Activated naive CD8-positive, alpha-beta T cell treated with anti-CD3 and anti-CD28 coated beads for 36 hours (primary cell): ENCODE results near the gene CTNNA3. TPM values are rescaled to one million over a fixed set of nuclear protein-coding genes. Genes with fewer than 3 reads are reported as not detected.

Source experiments
- DNase-seq: peaks from one replicate; pipeline ENCODE4 v3.0.0; 2021
- H3K27ac Mint-ChIP-seq: one replicate; pipeline ENCODE4 v1.8.0; 2022; ENCODE audit warnings: mild to moderate bottlenecking, moderate library complexity, mixed read lengths
- H3K27me3 Mint-ChIP-seq: one replicate; pipeline ENCODE4 v1.8.0; 2022; ENCODE audit warnings: mild to moderate bottlenecking, mixed read lengths
- H3K36me3 Mint-ChIP-seq: one replicate; pipeline ENCODE4 v1.8.0; 2021; ENCODE audit warnings: mild to moderate bottlenecking, mixed read lengths
- H3K4me1 Mint-ChIP-seq: one replicate; pipeline ENCODE4 v1.8.0; 2021; ENCODE audit warnings: mixed read lengths
- H3K4me3 Mint-ChIP-seq: one replicate; pipeline ENCODE4 v1.8.0; 2022; ENCODE audit warnings: mild to moderate bottlenecking, moderate library complexity, mixed read lengths
- H3K9me3 Mint-ChIP-seq: one replicate; pipeline ENCODE4 v1.8.0; 2022; ENCODE audit warnings: mixed read lengths
- total RNA-seq, 2 experiments: library from RNA; stranded (reverse); gene quantifications; one replicate each; pipeline ENCODE4 v1.2.3, GENCODE V29; 2021

CTNNA3 gene
- total RNA-seq, 2 experiments from 2014 or later = not detected

DNA sequence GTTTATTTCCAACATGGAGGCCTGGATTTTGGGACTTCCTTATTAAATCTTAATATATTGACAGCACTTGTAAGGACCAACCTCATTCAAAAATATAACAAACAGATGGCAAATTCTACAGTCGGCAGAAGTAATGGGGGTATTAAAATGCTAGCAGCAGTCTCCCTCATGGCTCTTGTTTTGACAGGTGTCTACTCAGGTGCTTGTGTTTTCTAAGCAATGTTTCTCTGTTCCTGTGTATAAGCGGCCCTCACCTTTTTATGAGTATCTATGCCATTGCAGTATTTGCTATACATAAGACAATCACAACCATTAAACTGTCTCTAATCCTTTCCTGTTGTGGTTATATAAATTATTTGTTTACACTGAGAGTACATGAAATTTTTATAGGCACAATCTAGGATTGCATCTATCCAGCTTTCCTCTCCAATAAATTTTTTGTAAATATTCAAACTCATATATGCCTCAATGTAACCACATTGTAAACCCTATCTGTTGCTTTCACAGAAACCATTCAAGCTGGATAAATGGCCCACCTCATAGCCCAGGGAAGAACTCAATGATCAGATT, 835.5 kb downstream of the CTNNA3 start:
- H3K36me3 Mint-ChIP-seq = no peaks in the 10 kb centered on the region
- no peak overlapping the region for H3K27ac Mint-ChIP-seq
- H3K27me3 Mint-ChIP-seq = no peaks in the 10 kb centered on the region
- H3K9me3 Mint-ChIP-seq = peaks cover 5% of the 10 kb centered on the region
- DNase-seq = no peak
- no peak overlapping the region for H3K4me3 Mint-ChIP-seq
- H3K4me1 Mint-ChIP-seq = no peaks in the 10 kb centered on the region

DNA sequence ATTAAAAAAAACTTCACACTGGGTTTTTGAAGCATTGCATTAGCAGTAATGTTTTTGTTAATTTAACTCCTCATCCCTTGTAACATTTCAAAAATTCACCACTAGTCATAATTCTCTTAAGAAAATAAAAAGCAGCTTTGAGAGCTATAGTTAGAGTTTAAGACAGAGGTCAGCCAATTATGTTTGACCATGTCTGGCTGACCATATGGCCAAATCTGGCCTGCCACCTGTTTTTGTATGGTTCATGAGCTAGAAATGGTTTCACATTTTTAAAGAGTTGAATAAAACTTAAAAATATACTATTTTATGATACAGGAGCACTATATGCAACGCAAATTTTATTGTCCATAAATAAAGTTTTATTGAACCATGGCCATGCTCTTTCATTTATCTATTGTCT, 843.2 kb downstream of the CTNNA3 start:
- Mint-ChIP-seq H3K9me3 (no peaks in the 10 kb centered on the region), H3K4me3 (no peak overlapping the region)

DNA sequence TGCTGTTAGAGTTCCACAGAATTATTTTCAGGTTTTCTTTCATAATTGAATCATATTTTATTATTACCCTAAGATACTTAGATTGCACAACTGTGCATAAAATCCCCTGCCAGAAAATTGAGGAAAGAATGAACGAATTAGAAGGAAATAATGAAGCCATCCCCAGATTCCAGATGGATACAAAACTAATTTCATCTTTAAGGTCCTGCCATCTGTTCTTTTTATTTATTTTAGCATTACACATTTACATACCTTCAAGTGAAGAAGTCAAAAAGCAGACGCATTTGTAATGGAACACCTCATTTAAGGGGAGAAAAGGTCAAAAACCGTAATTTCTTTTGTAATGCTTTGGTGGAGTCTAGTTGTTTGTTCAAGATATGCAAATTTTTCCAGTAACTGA, 847.1 kb downstream of the CTNNA3 start:
- Mint-ChIP-seq H3K36me3 (no peaks in the 10 kb centered on the region), H3K4me3 (no peak overlapping the region), H3K27ac (no peak overlapping the region), H3K4me1 (no peaks in the 10 kb centered on the region), H3K27me3 (no peaks in the 10 kb centered on the region), H3K9me3 (peaks cover 3% of the 10 kb centered on the region)
- DNase-seq = no peak

More for the DNA sequence above, 843.2 kb downstream of the CTNNA3 start:
- no peaks in the 10 kb centered on the region for H3K4me1 Mint-ChIP-seq
- H3K27ac Mint-ChIP-seq = no peak overlapping the region
- no peaks in the 10 kb centered on the region for H3K27me3 Mint-ChIP-seq
- no peaks in the 10 kb centered on the region for H3K36me3 Mint-ChIP-seq
- DNase-seq = no peak

DNA sequence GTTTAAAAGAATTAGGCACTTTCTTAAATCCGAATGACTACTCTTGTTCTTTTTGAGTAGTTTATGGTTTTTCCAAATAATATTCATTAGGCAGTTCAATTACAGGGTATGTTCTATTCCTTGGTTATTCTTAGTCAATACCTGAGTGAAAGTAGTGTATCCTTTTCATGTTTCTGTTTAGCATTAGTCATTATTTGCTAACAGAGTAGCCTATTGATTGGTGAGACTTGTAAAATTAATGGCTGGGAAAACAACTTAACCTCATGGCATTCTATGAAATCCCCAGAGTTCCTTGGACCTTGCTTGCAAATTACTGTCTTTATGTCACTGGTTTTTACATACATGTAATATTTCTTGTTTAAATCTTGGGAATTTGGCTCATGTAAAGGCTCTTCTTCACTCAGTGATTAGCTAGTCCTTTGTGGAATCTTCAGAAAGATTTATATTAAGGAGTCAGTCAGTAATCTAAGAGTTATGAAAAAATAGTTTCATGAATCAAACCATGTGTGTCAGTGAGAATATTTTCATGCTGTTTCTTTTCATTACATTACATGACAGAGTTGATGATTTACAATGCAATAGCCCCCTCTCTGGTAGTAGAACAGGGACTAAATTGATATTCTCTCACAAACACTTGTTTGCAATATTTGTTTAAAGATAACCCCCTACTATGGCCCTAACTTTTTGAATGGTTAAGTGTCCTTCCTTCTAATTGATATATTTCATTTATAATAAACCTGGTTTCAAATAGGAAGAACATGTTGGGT, 851.6 kb downstream of the CTNNA3 start:
- DNase-seq = no peak
- H3K4me3 Mint-ChIP-seq = no peak overlapping the region
- no peaks in the 10 kb centered on the region for H3K27me3 Mint-ChIP-seq
- H3K27ac Mint-ChIP-seq = no peak overlapping the region
- H3K4me1 Mint-ChIP-seq = no peaks in the 10 kb centered on the region
- peaks cover 3% of the 10 kb centered on the region for H3K9me3 Mint-ChIP-seq
- no peaks in the 10 kb centered on the region for H3K36me3 Mint-ChIP-seq

DNA sequence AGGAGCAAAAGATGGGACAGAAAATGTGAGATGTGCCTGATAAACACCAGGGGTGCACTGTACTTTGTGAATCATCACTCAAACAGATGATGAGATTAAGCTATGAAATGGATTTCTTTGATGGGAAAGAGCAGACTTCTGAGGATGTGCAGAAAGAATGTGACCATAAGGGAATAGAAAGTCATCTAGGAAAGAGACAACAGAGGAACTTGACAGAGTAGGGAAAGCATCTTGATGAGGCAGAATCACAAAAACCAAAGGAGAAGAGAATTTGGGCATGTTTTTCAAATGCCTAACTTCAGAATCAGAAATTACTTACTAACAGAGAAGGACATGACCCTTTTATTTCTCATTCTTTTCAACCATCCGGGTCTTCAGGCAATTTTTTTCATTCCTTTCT, 852.6 kb downstream of the CTNNA3 start:
- Mint-ChIP-seq H3K9me3 (peaks cover 3% of the 10 kb centered on the region), H3K4me3 (no peak overlapping the region), H3K27ac (no peak overlapping the region), H3K4me1 (no peaks in the 10 kb centered on the region), H3K27me3 (no peaks in the 10 kb centered on the region), H3K36me3 (no peaks in the 10 kb centered on the region)
- no peak for DNase-seq

DNA sequence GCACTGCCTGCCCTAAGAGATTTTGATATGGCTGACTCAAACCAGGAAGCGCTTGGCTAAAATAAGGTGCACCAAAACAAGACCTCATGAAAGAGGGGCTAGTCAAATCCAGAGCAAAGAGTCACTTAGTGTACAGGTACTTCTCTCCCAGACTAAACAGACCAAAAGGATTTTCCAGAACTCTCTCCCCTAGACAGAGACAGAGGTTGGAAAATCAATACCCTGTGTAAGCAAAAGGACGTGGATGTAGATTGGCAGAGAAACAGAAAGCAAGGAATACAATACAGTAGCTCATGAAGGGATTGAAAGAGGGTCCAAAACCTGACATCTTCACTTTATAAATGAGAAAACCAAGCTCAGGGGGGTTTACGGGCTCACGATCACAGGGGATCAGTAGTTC, 853.1 kb downstream of the CTNNA3 start:
- peaks cover 3% of the 10 kb centered on the region for H3K9me3 Mint-ChIP-seq
- no peak overlapping the region for H3K27ac Mint-ChIP-seq
- H3K4me1 Mint-ChIP-seq = no peaks in the 10 kb centered on the region
- DNase-seq = no peak
- H3K36me3 Mint-ChIP-seq = no peaks in the 10 kb centered on the region
- no peak overlapping the region for H3K4me3 Mint-ChIP-seq
- no peaks in the 10 kb centered on the region for H3K27me3 Mint-ChIP-seq

DNA sequence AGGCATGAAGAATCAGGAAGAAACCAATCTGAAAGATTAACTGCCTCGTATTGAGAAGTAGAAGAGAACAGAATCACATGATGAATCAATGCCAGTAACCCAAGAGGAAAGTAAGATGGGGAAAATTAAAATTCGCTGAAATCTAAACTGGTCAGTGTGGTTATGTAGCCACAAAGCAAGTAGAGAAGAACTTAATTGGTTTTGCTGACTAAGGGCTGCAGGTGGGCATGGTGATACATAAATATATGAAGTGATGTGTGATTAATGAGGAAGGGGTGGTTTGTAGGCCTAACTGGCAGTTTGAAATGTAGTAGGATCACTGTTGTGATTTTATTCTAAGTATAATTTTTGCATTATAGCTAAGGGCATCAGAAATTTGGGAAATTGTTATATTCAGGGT, 853.6 kb downstream of the CTNNA3 start:
- no peaks in the 10 kb centered on the region for H3K36me3 Mint-ChIP-seq
- H3K9me3 Mint-ChIP-seq = peaks cover 3% of the 10 kb centered on the region
- no peaks in the 10 kb centered on the region for H3K4me1 Mint-ChIP-seq
- DNase-seq = no peak
- no peak overlapping the region for H3K4me3 Mint-ChIP-seq
- H3K27ac Mint-ChIP-seq = no peak overlapping the region
- H3K27me3 Mint-ChIP-seq = no peaks in the 10 kb centered on the region

DNA sequence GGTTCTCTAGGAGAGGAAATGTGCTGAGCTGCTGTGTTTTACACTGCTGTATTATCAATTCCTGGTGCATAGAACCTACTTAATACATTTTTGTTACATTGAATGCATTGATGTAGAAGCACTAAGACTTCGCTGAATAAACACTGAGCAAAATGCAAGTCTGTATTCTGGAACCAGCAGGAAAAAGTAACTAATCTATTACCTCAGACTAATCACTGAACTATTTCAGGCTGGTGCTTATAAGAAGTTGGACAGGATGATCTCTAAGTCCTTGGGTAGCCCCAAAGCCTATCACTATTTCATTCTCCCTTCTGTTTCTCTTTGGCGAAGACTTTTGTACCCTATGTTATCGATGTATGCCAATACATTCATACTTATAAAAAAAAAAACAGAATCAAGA, 857.3 kb downstream of the CTNNA3 start:
- no peaks in the 10 kb centered on the region for H3K9me3 Mint-ChIP-seq
- H3K27ac Mint-ChIP-seq = no peak overlapping the region
- no peaks in the 10 kb centered on the region for H3K27me3 Mint-ChIP-seq
- H3K36me3 Mint-ChIP-seq = no peaks in the 10 kb centered on the region
- H3K4me1 Mint-ChIP-seq = no peaks in the 10 kb centered on the region
- no peak overlapping the region for H3K4me3 Mint-ChIP-seq
- DNase-seq = no peak

DNA sequence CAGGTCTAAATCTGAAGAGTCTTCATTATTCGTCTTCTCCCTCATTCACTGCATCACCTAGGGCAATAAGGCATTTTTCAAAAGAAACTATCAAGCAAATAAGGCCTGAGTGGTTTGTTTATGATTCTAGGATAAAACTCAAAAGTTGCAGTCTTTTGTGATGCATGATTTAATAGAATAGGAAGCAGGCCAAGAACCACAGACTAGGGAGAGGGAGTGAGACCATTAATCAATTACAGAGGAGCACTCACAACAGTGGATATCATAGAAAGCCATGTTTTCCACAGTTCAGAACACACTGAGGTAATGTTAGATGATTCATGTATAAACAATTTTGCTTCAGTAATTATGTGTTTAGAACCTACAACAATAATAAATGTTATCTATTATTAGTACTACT, 858.0 kb downstream of the CTNNA3 start:
- Mint-ChIP-seq H3K36me3 (no peaks in the 10 kb centered on the region), H3K27me3 (no peaks in the 10 kb centered on the region), H3K4me1 (no peaks in the 10 kb centered on the region)

DNA sequence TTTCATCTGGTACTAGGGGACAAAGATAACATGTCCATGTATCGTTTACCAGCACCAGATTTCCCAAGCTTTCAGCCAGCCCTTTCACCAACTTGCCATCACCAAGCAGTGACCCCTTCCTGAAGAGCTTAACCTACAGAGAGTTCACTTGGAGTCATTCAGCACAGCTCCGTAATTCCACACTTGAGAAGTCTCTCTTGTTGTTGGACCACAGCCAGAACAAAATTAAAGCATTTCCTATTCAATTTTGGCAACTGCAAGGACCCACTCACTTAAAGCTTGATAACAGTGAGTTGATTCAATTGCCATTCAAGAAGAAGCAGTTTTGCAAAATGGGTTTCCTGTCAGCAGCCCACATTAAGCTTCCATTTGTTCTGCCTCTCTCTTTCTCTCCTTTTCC, 858.7 kb downstream of the CTNNA3 start:
- H3K4me3 Mint-ChIP-seq = no peak overlapping the region
- H3K4me1 Mint-ChIP-seq = no peaks in the 10 kb centered on the region
- H3K9me3 Mint-ChIP-seq = no peaks in the 10 kb centered on the region
- no peak for DNase-seq
- H3K36me3 Mint-ChIP-seq = no peaks in the 10 kb centered on the region
- H3K27ac Mint-ChIP-seq = no peak overlapping the region
- H3K27me3 Mint-ChIP-seq = no peaks in the 10 kb centered on the region

More for the DNA sequence above, 858.0 kb downstream of the CTNNA3 start:
- Mint-ChIP-seq H3K4me3 (no peak overlapping the region), H3K27ac (no peak overlapping the region), H3K9me3 (no peaks in the 10 kb centered on the region)
- no peak for DNase-seq

DNA sequence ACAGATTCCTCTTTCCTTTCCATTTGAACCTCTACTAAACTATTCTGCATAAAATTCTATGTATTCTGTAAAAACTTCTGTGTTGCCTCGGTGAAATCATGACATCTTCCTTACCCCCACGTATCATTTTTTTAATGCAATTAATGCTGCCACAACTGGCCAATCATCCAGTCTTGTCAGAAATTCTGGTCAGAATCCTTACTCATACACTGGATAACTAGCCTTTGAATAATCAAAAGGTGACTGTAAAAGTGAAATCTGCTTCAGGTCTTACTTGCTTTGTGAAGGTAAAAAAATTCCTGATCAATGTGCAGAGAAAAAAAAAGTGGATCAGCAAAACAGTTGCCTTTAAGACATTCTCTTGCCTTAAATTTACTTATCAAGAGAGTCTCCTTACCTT, 859.2 kb downstream of the CTNNA3 start:
- Mint-ChIP-seq H3K4me1 (no peaks in the 10 kb centered on the region), H3K4me3 (no peak overlapping the region), H3K27ac (no peak overlapping the region), H3K27me3 (no peaks in the 10 kb centered on the region), H3K9me3 (no peaks in the 10 kb centered on the region), H3K36me3 (no peaks in the 10 kb centered on the region)
- no peak for DNase-seq

DNA sequence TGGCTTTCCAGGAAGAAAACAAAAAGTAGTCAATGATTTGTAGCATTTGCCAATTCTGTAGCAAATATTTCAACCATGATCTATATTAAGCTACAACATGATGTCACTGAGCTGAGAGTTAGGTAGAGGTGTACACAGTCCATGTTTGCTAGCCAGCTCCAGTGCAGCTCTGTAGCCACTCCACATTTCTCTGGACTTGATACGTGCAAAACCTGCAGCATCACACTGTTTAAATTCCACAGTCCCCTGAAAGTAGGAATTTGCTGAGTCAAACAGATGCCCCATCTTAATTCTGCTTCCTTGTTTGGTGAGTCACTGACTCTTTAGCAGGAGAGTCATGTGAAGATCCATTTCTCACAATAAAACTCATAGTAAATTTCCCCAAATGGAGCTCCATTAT, 859.9 kb downstream of the CTNNA3 start:
- Mint-ChIP-seq H3K4me1 (no peaks in the 10 kb centered on the region), H3K27me3 (no peaks in the 10 kb centered on the region), H3K27ac (no peak overlapping the region), H3K36me3 (no peaks in the 10 kb centered on the region), H3K4me3 (no peak overlapping the region), H3K9me3 (no peaks in the 10 kb centered on the region)
- no peak for DNase-seq

DNA sequence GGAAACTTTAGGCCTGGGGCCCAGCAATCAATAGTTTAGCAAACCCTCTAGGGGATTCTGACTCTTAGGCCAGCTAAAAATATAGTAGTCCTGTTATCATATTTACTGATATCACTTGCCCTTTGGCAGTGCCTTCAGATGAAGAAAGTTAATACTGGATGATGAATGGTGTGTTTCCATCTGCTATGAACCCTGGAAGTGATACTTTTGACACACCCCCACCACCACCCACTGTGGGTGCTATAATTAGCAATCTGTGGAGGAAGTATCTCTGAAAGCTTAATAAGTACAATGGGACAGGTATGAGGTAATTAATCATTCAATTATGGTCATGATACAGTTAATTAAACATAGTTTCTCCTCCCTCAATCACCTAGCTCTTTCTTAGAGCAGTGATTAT, 860.6 kb downstream of the CTNNA3 start:
- Mint-ChIP-seq H3K27ac (no peak overlapping the region), H3K9me3 (no peaks in the 10 kb centered on the region), H3K4me1 (no peaks in the 10 kb centered on the region), H3K4me3 (no peak overlapping the region), H3K36me3 (no peaks in the 10 kb centered on the region), H3K27me3 (no peaks in the 10 kb centered on the region)
- DNase-seq = no peak

DNA sequence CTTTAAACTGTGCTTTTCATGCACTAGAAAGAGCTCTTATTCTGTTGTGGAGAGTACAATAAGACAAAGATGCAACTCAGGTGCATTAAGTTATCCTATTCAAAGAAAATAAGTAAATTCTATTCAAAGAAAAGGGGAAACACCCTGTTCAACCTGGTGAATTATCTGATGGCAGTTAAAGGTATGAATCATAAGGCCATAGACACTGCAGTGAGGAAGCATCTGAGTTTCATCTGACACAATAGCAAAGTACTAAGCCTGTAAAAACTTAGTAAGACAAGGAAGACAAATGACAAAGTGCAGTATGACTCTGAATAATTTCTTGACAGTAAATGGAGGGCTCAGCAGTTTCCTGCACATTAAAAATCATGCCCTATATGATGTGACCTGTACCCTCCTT, 861.2 kb downstream of the CTNNA3 start:
- H3K4me1 Mint-ChIP-seq = no peaks in the 10 kb centered on the region
- no peaks in the 10 kb centered on the region for H3K36me3 Mint-ChIP-seq
- no peak overlapping the region for H3K4me3 Mint-ChIP-seq
- H3K27ac Mint-ChIP-seq = no peak overlapping the region
- no peak for DNase-seq
- H3K9me3 Mint-ChIP-seq = no peaks in the 10 kb centered on the region
- H3K27me3 Mint-ChIP-seq = no peaks in the 10 kb centered on the region

DNA sequence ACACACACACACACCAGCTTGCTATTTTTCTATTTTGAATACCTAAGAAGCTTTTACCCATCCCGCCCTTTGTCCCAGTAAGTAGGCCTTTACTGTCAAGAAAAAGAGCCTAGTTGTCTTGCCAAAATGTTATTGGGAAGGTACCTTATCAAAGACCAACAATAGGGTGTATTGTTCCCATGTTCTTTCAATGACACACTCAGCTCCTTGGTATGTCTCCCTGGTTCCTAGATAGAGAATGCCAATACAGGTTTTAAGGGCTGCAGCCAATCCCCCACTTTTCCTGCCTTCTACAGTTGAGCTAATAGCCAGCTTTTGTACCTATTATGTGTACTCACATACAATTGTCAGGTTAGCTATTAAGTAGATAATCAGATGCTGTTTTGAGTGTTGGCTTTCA, 862.1 kb downstream of the CTNNA3 start:
- Mint-ChIP-seq H3K9me3 (no peaks in the 10 kb centered on the region), H3K27me3 (no peaks in the 10 kb centered on the region), H3K4me3 (no peak overlapping the region), H3K4me1 (no peaks in the 10 kb centered on the region), H3K27ac (no peak overlapping the region), H3K36me3 (no peaks in the 10 kb centered on the region)
- no peak for DNase-seq

DNA sequence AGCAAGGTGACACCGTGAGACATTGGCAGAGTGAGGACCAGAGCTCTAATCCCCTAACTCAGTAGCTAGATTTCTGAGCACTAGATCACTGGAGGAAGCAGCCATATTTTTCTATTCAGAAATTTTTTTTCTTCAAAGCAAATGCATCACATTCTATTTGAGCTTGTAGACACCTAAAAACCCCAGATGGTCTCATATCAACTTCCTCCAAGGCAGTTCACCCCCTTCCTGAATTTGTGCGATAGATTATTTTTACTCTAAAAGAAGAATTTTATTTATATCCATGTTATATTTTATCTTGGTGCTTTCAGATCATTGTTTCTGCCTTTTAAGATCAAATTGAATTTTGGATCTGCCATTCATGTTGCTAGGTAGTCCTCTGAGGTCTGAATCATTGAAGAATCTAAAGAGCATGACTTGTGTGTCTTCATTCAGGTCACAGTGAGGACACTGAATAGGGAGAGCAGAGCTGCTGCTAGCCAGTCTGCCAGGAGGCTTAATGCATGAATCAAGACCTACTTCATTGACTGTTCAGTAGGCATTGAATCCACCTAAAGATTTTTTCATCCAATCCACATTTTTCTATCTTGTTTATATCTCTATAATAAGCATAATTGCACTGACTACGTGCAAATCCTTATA, 863.1 kb downstream of the CTNNA3 start:
- Mint-ChIP-seq H3K4me1 (no peaks in the 10 kb centered on the region), H3K27ac (no peak overlapping the region), H3K9me3 (no peaks in the 10 kb centered on the region), H3K36me3 (no peaks in the 10 kb centered on the region), H3K27me3 (no peaks in the 10 kb centered on the region), H3K4me3 (no peak overlapping the region)
- DNase-seq = no peak
